Measurements from ENCODE around the gene SPINK13. TPM values are rescaled to one million over a fixed set of nuclear protein-coding genes. Genes with fewer than 3 reads are reported as not detected.

The SPINK13 gene
- total and polyA plus RNA-seq, 2 of the 8 experiments (the other 6 are each of a cell fraction or from before 2014, with no cell fraction given), result not detected

DNA sequence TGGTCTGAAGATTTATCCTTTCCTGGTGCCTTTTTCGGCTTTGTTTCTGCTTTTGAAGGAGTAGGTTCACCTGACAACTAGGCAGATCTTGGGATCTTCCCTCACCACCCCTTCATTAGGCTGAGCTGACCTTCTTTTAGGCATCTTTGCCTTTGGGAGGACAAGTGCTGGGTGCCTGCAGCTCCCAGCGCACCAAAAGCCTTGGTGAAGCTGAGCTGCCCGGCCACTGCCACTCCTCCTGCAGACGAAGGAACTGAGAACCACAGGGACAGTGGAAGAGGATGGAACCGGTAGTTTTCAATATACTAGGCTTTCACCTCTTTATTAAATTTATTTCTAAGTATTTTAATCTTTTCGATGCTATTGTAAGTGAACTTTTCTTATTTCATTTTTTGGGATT is 47.1 kb upstream of the SPINK13 start (continued):
- TF ChIP-seq CEBPB (IDR thresholded peaks at IDR 0.05; ENCODE audit: low read depth, low read length), result no peak
- TF ChIP-seq CBX5 (IDR thresholded peaks at IDR 0.05; ENCODE audit: low read depth, low read length), result no peak
- no peak for TF ChIP-seq NANOG (IDR thresholded peaks at IDR 0.05; ENCODE audit: insufficient read depth, low read depth, low read length, poor library complexity, severe bottlenecking)
- TF ChIP-seq KDM4A (IDR thresholded peaks at IDR 0.05; ENCODE audit: low read depth, low read length, severe bottlenecking), result no peak
- TF ChIP-seq CTBP2 (IDR thresholded peaks at IDR 0.05; ENCODE audit: borderline replicate concordance, insufficient read depth, insufficient read length, low read length), result no peak
- TF ChIP-seq YY1 (IDR thresholded peaks at IDR 0.05; ENCODE audit: low read depth, low read length), result no peak
- TF ChIP-seq KDM1A (IDR thresholded peaks at IDR 0.05; ENCODE audit: borderline replicate concordance, low read length), result no peak
- no peak for TF ChIP-seq RXRA (IDR thresholded peaks at IDR 0.05; ENCODE audit: insufficient read depth, low read depth, low read length)
